ENCODE results near the gene TXNRD2.

Gene TXNRD2

DNA sequence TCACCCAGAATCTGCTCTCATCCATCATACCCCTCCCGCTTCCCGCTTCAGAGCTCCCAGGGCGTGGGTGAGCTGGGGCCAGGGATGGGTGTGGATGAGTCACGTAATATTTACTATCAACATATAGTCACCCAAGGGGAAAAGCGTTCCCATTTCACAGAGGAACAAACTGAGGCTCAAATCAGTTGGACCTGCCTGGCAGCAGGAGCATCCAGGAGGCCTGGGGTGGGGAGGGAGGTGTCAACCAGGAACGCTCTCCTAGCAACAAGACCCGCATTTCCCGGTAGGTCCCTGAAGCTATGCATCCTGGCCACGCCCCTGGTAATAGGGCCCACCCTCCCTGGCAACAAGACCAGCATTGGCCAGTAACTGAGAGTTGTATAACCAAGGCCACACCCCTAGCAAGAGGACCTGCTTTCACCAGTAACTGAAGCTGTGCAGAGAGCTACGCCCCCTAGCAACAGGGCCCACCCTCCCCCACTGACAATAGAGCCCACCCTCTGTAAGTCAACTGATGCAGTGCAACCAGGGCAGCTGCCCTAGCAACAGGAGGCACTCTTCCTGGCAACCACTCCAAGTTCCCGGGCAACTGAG is 32.7 kb upstream of the TXNRD2 start:
- Mint-ChIP-seq H3K27me3 (peaks cover 5% of the 10 kb centered on the region), H3K36me3 (no peaks in the 10 kb centered on the region), H3K9me3 (no peaks in the 10 kb centered on the region), H3K4me3 (no peak overlapping the region), H3K27ac (no peak overlapping the region), H3K4me1 (peaks cover 7% of the 10 kb centered on the region)
- DNase-seq (ENCODE audit: low spot score in 2 of 2) (no peak), ATAC-seq (ENCODE audit: low read depth) (peak; percentile 52)

DNA sequence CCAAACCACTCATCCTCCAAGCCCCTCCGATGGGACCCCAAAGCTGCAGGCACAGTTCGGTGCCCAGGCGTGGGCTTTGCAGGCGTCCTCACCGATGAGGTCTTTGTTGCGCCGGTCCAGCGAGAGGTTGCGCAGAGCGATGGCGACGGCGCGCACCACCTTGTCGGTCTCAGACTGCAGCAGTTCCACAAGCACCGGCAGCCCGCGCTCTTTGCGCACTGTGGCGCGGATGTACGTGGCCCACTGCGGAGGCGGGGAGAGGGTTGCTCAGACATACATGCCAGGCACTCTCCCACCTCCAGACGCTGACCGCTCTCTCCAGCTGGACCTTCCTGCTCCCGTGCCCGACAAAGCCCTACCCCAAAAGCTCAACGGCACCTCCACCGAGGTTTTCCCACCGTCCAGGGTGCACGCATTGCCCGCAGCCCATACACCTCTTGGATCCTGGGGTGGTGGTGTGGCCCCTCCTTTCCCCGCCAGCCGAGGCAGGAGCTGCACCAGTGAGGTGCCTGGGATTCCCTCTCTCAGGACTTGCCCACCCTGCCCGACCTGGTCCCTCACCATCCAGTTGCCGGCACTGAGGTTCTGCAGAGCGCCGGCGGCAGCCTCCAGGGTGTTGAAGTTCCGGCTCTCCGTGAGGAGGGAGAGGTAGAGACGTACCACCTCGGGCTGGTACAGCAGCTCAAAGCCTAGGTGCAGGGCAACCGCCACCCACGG is 32.1 kb upstream of the TXNRD2 start:
- Mint-ChIP-seq H3K4me1 (peaks cover 7% of the 10 kb centered on the region), H3K9me3 (no peaks in the 10 kb centered on the region), H3K27ac (no peak overlapping the region), H3K4me3 (no peak overlapping the region), H3K27me3 (peaks cover 5% of the 10 kb centered on the region), H3K36me3 (no peaks in the 10 kb centered on the region)
- ATAC-seq (ENCODE audit: low read depth) (no peak), DNase-seq (ENCODE audit: low spot score in 2 of 2) (no peak)

DNA sequence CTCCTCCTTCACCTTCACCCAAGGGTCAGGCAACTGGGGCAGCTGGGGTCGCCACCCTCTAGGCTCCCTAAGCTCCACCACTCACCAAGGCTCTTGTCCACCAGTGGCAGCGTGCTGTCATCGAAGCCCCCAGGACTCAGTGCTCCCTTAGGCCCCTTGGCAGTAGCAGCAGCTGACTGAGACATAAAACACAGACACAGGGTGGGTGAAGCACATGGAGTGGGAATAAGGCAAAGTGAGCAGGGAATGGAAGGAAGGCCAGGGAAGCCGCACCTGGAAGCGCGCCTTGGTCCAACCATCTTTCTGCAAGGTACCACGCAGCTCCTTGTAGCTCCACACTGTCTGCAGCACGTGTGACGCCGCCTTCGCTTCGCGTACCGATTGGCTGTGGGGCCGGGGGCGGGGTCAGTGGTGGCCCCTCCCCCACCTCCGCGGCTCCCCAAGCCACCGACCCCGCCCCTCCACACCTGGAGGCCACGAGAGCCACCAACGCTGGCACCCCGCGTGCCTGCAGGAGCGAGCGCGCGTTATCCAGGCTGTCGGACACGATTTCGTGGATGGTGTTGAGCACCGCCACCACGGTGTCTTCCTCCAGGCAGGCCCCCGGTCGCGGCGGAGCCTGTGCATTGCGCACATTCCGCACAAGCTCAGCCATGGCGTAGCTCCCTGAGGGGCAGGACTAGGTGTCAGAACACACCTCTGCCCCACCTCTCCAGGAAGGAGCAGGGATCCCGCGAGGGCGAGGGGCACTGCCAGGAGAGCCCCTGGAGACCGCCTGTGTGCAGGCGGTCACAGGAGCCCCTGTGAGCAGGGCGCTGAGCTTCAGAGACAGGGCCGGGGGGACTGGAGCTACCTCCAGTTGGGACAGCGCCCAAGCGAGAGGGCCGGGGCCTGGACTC is 31.3 kb upstream of the TXNRD2 start:
- no peak for ATAC-seq (ENCODE audit: low read depth)
- no peak overlapping the region for H3K4me3 Mint-ChIP-seq
- peaks cover 5% of the 10 kb centered on the region for H3K27me3 Mint-ChIP-seq
- peaks cover 7% of the 10 kb centered on the region for H3K4me1 Mint-ChIP-seq
- H3K9me3 Mint-ChIP-seq, result no peaks in the 10 kb centered on the region
- no peak overlapping the region for H3K27ac Mint-ChIP-seq
- H3K36me3 Mint-ChIP-seq, result no peaks in the 10 kb centered on the region
- DNase-seq (ENCODE audit: low spot score in 2 of 2), result no peak

DNA sequence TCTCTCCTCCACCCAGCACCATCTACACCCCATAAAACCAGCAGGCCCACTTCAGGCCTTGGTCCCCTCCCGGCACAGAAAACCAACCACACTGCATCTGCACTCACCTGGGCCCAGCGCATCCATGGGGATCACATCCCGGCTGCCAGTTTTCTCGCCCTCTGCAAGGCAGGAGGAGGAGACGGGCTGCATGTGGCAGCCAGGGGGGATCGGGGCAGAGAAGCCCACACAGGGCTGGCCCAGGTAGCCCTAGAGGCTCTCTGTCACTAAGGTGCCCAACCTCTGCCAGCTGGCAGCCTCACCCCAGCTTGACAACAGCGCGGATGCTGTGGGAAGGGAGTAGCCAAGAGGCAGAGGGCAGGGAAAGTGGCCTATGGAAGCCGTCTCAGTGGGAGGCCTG is 30.6 kb upstream of the TXNRD2 start:
- DNase-seq (ENCODE audit: low spot score in 2 of 2), result no peak

DNA sequence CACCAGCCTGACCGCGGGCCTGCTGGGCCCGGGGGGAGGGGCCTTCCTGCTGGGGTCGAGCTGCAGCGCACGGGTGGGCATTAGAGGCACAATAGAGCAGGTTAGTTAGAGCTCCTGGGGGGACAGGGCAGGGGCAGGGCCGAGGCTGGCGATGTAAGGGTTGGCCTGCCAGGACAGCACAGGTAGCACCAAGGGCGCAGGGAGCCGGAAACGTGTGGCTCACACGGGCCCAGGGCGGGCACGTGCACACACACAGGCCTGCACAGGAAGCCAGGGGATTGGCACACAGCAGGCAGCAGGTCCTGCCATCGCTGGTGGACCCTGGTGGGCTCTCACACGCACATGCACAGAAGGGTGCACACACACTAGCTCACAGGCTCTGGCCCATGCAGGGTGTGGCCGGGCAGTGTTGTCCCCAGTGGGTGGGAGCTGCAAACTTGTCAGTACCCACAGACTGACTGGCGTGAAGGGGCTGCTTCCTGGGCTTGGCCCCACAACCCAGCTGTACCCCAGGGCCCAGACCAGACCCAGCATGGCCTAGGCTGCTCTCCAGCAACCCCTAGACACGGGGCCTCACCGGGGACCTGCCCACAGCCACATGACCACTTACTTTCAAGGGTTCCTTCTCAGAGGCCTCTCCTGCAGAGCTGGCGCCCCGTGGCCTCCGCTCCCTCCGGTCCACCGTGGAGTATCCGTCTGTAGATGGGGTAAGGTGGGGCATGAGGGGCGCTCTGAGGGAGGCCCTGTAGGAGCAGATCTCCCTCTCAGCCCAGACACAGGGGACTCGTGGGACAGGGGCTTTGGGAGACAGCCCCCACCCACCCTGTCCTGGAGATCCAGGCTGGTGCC is 29.9 kb upstream of the TXNRD2 start:
- no peak for DNase-seq (ENCODE audit: low spot score in 2 of 2)
- peaks cover 7% of the 10 kb centered on the region for H3K4me1 Mint-ChIP-seq
- H3K4me3 Mint-ChIP-seq, result no peak overlapping the region
- ATAC-seq (ENCODE audit: low read depth), result no peak
- H3K36me3 Mint-ChIP-seq, result peaks cover 2% of the 10 kb centered on the region
- H3K9me3 Mint-ChIP-seq, result no peaks in the 10 kb centered on the region
- H3K27ac Mint-ChIP-seq, result no peak overlapping the region
- H3K27me3 Mint-ChIP-seq, result peaks cover 5% of the 10 kb centered on the region

More for the DNA sequence above, 30.6 kb upstream of the TXNRD2 start:
- Mint-ChIP-seq H3K4me1 (peaks cover 7% of the 10 kb centered on the region), H3K9me3 (no peaks in the 10 kb centered on the region), H3K27me3 (peaks cover 5% of the 10 kb centered on the region), H3K36me3 (no peaks in the 10 kb centered on the region), H3K4me3 (no peak overlapping the region), H3K27ac (no peak overlapping the region)
- ATAC-seq (ENCODE audit: low read depth), result no peak

DNA sequence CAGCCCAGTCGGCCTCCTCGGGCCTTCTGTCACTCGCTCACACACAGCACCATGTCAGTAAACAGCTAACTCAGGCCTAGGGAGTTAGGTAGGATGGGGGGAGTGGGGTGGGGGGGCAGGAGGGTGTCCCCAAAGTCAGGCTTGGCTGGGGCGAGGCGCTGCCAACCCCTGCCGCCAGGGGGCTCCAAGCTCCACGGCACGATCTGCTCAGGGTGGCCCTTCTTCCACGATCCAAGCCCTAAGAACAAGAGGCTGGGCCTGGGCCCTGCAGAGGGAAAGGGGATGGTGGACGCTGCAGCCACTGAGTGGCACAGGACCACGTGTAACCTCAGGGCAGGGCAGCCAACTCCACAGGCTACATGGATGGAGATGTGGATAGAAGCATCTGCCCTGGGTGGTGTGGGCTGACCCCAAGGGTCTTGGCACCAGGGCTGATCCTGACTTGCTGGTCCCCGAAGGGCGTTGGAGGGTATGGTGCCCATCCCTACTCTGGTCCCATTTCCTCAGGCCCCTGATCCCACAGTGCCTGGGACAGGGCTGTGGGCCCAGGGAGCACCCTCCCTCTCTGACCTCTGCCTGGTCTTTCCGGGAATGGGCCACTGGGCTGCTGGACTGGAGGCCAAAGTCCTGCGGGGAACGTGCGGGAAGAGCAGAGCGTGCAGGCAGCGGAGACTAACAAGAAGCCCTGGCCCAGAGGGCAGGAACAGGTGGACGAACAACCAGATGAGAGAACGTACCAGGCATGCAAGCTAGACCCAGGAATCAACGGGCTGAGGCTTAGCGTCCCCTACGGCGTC is 29.1 kb upstream of the TXNRD2 start:
- DNase-seq (ENCODE audit: low spot score in 2 of 2), result peak; percentile 79 to 87
- Mint-ChIP-seq H3K9me3 (no peaks in the 10 kb centered on the region), H3K4me3 (no peak overlapping the region), H3K4me1 (peaks cover 7% of the 10 kb centered on the region), H3K27ac (no peak overlapping the region), H3K27me3 (peaks cover 5% of the 10 kb centered on the region), H3K36me3 (peaks cover 2% of the 10 kb centered on the region)
- ATAC-seq (ENCODE audit: low read depth), result peak; percentile 88

DNA sequence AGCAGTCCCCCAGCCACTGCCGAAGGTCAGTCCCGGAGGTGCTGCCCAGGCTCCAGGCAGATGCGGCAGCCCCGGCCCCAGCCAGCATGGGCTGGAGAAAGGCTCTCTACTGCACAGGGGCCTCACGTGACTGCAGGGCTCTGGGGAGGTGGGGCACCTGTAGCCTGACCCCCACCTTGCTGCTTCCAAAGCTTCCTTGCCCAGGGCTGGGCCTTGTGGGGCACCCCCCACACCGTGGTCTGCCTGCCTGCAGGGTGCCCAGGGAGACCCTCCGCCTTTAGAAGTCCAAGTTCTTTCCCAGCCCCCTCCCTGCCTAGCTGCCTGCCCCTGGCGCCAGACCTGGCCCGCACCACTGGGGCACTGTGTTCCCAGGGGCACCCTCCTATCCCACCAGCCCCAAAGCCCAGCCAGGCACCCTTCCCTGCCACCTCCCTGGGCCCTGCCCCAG is 28.4 kb upstream of the TXNRD2 start:
- peaks cover under 1% of the 10 kb centered on the region for H3K27me3 Mint-ChIP-seq
- H3K9me3 Mint-ChIP-seq, result no peaks in the 10 kb centered on the region
- no peak overlapping the region for H3K27ac Mint-ChIP-seq
- H3K4me3 Mint-ChIP-seq, result no peak overlapping the region
- DNase-seq (ENCODE audit: low spot score in 2 of 2), result no peak
- H3K36me3 Mint-ChIP-seq, result peaks cover 2% of the 10 kb centered on the region
- H3K4me1 Mint-ChIP-seq, result peaks cover 3% of the 10 kb centered on the region
- no peak for ATAC-seq (ENCODE audit: low read depth)

DNA sequence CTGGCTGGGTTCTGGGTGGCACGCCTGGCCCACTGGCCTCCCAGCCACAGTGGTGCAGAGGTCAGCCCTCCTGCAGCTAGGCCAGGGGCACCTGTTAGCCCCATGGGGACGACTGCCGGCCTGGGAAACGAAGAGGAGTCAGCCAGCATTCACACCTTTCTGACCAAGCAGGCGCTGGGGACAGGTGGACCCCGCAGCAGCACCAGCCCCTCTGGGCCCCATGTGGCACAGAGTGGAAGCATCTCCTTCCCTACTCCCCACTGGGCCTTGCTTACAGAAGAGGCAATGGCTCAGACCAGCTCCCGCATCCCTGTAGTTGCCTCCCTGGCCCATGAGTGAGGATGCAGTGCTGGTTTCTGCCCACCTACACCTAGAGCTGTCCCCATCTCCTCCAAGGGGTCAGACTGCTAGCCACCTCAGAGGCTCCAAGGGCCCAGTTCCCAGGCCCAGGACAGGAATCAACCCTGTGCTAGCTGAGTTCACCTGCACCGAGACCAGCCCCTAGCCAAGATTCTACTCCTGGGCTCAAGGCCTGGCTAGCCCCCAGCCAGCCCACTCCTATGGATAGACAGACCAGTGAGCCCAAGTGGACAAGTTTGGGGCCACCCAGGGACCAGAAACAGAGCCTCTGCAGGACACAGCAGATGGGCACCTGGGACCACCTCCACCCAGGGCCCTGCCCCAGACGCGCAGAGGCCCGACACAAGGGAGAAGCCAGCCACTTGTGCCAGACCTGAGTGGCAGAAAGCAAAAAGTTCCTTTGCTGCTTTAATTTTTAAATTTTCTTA is 27.7 kb upstream of the TXNRD2 start:
- Mint-ChIP-seq H3K36me3 (peaks cover 2% of the 10 kb centered on the region), H3K9me3 (no peaks in the 10 kb centered on the region), H3K4me3 (no peak overlapping the region), H3K27ac (no peak overlapping the region), H3K4me1 (no peaks in the 10 kb centered on the region), H3K27me3 (no peaks in the 10 kb centered on the region)
- no peak for ATAC-seq (ENCODE audit: low read depth)
- DNase-seq (ENCODE audit: low spot score in 2 of 2), result no peak

DNA sequence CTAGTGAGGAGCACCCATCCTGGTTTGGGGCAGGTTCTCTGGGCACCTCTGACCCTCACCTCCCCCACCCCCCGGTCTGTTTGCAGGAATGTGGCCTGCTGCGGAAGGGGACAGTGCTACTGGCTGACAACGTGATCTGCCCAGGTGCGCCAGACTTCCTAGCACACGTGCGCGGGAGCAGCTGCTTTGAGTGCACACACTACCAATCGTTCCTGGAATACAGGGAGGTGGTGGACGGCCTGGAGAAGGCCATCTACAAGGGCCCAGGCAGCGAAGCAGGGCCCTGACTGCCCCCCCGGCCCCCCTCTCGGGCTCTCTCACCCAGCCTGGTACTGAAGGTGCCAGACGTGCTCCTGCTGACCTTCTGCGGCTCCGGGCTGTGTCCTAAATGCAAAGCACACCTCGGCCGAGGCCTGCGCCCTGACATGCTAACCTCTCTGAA is 26.9 kb upstream of the TXNRD2 start:
- Mint-ChIP-seq H3K4me3 (no peak overlapping the region), H3K4me1 (no peaks in the 10 kb centered on the region), H3K27me3 (no peaks in the 10 kb centered on the region), H3K36me3 (peaks cover 2% of the 10 kb centered on the region), H3K9me3 (no peaks in the 10 kb centered on the region), H3K27ac (no peak overlapping the region)
- ATAC-seq (ENCODE audit: low read depth), result no peak
- no peak for DNase-seq (ENCODE audit: low spot score in 2 of 2)

DNA sequence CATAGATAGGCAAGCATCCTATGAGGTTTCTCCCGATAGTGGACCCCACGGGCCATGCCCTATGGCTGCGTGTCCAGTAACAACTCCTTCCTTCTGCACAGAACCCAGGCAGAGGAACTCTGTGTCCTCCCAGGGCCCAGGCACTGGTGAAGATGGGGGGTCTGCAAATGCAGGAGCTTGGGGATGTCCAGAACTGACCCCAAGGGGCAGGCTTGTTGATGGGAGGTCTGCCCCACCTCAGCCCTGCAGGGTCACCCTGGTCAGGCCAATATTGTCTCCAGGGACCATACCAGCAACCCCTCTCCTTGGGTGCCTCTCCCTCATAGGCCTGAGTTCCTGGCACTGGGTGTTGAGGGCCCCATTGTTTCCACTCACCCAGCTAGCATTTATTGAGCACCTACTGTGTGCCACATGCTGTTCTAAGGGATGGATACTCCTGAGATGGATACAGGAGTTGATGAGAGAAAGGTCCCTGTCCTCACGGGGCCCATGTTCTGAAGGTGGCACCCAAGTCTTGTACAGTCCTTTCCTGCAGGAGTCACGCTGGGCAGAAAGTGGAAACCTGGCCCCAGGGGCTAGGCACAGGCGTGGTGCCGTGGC is 26.3 kb upstream of the TXNRD2 start:
- no peaks in the 10 kb centered on the region for H3K4me1 Mint-ChIP-seq
- H3K4me3 Mint-ChIP-seq, result no peak overlapping the region
- no peaks in the 10 kb centered on the region for H3K27me3 Mint-ChIP-seq
- DNase-seq (ENCODE audit: low spot score in 2 of 2), result no peak
- ATAC-seq (ENCODE audit: low read depth), result no peak
- H3K36me3 Mint-ChIP-seq, result peaks cover 4% of the 10 kb centered on the region
- H3K27ac Mint-ChIP-seq, result no peak overlapping the region
- no peaks in the 10 kb centered on the region for H3K9me3 Mint-ChIP-seq

DNA sequence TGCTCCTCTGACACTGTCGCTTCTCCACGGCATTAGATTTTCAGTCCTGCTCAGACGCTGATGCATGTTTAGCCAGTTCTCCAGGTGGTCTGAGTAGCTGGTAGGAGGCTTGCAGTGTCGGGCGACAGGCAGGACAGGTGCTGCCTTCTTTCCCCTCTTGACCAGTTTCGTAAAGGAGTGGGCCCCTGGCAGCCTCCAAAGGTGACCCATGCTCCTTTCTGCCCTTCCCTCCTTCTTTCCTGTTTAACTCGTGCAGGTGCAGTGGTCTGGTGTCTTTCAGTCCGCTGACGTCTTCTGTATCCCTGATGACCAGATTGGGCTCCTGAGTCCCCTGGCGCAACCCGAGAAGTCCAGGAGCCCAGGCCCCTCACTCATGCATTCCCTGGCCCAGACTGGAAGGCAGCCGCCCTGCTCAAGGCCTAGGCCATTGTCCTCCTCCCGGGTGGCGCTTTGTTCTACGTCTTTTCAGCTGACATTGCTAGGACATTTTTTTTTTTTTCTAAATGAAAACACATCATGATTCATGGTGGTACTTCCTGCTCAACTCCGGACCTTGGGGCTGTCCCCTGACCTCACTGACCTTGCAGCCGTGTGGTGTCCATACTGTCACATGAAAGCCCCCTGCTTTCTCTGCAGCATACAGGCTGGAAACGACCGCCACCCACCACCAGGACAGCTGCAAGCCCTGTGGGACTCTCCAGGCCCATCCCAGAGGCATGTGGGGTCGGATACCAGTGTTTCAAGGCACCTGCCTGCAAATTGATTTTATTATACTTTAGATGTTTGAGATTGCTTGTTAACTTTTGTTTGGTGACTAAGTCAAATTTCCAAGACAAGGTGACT is 25.5 kb upstream of the TXNRD2 start:
- DNase-seq (ENCODE audit: low spot score in 2 of 2) (no peak), ATAC-seq (ENCODE audit: low read depth) (no peak)
- H3K4me1 Mint-ChIP-seq, result no peaks in the 10 kb centered on the region
- peaks cover 4% of the 10 kb centered on the region for H3K36me3 Mint-ChIP-seq
- H3K4me3 Mint-ChIP-seq, result no peak overlapping the region
- no peaks in the 10 kb centered on the region for H3K9me3 Mint-ChIP-seq
- H3K27me3 Mint-ChIP-seq, result no peaks in the 10 kb centered on the region
- no peak overlapping the region for H3K27ac Mint-ChIP-seq
